Activated CD4-positive, alpha-beta T cell treated with anti-CD3 and anti-CD28 coated beads for 1 hour (primary cell): ENCODE data around the gene RALGPS1.
"Not testable (repeated sequence)": the region's sequence is repeated elsewhere in the genome, so short reads cannot be mapped to it uniquely, and the experiment has no call there.

ENCODE experiments used
- DNase-seq: peaks from one replicate; pipeline ENCODE4 v3.0.0-alpha.2; 2020

RALGPS1 gene

DNA sequence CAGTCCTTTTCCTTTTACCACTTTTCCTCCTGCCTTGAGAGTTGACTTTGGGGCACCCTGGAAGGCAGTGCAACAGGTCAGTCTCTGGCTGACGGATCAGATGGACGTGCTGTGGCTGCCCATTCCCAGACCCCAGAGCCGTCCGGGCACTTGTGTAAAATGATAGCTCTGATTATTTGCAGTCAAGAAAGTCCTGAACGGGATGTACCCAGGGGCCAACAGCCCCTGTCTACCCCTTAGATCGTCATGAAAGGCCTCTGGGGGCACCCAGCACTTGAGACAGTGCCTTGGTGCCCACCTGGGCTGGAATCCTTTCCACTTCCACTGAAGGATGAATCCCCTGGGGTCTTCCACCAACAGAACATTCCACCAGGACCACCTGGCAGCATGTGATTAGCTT lies 225.6 kb downstream of the RALGPS1 start:
- DNase-seq = no peak

DNA sequence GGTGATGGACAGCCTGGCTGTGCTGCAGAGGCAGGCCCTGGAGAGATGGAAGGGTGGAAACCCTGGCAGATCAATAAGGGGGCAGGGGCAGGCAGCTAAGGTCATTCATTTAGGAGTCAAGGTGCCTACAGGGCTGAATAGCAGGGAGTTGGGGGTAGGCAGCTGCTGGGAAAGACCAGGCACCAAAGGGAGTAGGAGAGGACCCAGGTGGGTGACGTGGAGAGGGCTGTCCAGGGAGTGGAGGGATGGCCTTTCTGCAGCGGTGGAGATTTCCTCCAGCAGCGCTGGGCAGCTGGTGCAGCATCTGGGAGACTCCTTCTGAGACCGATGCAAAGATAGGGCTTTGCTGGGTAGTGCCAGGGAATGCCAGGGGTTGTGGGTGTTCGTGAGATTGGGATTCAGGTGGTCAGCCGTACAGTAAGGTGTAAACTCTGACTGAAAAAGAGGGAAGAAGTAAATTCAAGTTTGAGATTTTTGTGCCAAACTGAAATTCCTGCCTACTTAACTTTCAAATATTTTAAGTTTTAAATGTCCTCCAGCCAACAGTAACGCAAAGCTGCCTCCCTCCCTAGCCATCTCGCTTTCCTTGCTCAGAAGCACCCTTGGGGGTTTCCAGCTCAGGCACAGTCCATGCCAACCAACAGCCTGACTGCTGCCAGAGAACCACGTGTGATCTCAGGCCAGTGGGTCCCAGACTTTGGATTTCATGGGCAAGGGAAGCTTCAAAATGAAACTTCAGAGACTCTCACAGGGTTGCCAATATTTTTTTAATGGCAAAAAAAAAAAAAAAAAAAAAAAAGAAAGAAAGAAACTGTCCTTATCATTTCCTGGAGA lies 226.5 kb downstream of the RALGPS1 start:
- DNase-seq = no peak

DNA sequence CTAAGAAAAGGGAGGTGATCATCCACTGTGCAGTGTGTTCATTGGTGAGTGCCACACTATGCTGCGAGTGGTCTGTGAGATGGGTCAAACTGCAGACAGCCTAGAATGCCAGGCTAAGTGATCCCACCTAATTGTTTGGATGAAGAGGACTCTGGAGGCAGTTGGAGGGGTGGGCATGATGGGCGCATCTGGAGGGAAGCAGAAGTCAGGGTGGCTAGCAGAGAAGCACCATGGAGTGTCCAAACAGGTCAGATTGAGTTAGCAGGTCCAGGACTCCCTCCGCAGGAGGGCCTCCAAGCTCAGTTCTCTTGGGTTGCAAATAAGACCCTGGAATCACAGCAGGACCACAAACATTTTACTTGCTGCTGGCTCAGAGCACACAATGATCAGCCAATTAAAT lies 227.7 kb downstream of the RALGPS1 start:
- no peak for DNase-seq

DNA sequence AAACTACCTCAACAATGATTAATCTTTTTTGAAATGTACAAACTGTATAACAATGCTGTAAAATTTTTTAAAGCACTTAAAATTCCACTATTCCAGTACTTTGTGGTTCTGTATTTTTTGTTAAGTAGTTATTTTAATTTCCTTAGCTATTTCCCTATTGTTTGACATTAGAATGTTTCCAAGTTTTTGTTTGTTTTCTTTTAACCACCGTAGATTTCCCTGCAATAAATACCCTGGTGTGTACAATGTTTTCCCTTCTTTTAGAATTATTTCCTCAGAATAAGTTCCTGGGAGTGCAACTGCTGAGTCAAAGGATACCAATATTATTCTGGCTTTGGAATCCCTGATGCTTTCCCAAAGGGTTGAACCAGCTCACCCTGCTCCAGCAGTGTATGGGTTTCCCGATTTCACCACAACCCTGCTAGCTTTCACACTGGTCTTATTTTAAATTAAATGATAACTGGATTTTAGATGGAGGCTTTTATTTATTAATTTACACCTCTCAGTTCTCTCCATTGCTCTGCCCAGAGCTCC lies 228.4 kb downstream of the RALGPS1 start:
- DNase-seq = no peak

DNA sequence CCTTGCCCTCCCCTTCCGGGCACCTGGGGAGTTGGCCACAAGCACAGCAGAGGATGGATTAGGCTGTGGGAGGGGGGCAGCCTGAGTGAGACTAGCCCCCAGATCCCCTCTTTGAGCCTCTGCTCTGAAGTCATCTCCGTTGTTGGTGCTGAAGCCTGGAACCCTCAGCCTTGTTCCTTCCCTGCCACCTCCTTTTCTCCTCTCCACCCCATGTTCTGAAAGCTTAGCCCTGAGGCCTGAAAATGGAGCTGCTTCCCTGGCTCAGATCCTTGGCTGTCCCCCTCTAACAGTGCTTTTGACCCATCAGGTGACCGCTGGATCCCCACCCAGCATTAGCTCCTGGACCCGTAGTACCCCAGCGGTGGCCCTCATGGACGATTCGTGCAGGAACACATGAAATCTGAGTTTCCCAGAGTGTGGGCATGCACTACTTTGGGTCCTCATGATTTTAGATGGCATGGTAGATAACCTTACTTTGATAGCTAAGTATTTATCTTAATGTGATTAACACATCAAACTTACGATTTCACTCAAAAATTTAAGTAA lies 229.4 kb downstream of the RALGPS1 start:
- no peak for DNase-seq

DNA sequence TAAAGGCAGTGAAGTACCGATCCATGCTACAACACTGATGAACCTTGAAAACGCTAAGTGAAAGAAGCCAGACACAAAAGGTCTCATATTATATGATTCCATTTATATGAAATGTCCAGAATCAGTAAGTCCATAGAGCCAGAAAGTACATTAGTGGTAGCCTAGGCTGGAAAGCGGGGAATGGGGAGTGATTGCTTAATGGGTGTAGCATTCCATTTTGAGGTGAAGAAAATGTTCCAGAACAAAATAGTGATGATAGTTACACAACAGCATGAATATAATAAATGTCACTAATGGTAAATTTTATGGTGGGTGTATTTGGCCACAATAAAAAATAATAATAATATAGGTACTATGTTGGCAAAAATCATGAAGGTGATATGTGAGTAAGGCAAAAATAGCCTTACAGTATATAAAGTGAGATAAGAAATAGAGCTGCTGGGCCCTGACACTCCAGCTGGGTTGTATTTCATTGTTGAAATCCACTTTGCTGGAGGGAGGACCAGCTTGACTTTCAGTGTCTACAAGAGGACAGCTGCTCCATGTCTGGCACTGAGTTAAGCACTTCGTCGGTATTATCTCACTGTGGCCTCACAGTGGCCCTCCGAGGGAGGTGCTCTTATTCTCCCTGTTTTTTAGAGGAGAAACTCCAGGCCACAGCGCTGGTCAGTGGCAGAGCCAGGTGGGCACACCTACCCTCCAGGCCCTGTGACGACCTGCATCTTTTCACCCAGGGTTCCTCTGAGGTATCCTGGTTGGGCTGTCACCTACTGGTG lies 230.3 kb downstream of the RALGPS1 start:
- DNase-seq = no peak

DNA sequence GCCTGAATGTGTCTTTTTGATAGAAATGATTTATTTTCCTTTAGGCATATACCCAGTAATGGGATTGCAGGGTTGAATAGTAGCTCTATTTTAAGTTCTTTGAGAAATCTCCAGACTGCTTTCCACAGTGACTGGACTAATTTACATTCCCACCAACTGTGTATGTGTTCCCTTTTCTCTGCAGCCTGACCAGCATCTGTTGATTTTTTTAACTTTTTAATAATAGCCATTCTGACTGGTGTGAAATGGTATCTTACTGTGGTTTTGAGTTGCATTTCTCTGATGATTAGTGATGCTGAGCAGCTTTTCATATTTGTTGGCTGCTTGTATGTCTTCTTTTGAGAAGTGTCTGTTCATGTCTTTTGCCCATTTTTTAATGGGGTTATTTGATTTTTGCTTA lies 232.3 kb downstream of the RALGPS1 start:
- not testable (repeated sequence) for DNase-seq

DNA sequence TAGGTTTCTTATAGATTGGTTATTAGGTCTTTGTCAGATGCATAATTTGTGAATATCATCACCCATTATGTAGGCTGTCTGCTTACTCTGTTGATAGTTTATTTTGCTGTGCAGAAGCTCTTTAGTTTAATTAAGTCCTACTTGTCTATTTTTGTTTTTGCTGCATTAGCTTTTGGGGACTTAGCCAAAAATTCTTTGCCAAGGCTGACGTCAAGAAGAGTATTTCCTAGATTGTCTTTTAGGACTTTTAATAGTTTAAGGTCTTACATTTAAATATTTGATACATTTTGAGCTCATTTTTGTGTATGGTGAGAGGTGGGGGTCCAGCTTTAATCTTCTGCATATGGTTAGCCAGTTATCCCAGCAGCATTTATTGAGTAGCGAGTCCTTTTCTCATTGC lies 232.7 kb downstream of the RALGPS1 start:
- no peak for DNase-seq

DNA sequence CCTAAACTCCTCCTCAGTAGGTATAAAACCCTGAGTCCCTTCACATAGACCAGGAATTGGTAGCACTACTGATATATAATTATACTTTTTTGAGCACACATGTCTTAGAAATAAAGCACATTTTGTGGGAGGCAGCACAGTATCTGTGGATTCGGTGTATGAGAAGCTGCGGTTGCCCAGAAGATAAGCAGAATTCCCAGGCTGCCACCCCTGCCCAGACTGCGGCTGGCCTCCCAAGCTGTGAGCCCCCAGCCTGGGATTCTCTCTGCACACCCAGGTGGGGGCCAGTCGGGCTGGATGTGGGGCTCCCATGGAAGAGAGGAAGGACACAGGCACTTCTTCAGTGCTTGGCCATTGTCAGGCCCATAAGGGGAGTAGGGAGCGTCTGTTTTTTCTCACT lies 233.4 kb downstream of the RALGPS1 start:
- no peak for DNase-seq

DNA sequence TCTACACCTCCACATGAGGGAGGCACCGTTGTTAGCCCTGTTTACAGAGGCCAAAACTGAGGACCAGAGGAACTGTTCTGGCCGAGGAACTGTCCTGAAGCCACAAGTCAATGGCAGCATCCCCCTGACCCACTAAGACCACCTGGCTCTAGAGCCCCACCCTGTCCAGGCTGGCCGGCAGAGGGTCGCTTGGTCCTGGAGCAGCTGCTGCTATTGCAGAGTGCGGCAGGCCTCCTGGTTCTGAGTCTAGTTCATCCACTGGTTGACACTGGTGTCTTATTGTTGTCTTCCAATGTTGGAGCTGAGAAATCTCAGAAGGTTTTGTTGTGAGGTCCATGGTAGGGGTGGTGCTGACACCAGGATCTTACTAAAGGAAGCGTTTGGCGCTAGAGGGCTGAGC lies 234.4 kb downstream of the RALGPS1 start:
- DNase-seq = no peak

DNA sequence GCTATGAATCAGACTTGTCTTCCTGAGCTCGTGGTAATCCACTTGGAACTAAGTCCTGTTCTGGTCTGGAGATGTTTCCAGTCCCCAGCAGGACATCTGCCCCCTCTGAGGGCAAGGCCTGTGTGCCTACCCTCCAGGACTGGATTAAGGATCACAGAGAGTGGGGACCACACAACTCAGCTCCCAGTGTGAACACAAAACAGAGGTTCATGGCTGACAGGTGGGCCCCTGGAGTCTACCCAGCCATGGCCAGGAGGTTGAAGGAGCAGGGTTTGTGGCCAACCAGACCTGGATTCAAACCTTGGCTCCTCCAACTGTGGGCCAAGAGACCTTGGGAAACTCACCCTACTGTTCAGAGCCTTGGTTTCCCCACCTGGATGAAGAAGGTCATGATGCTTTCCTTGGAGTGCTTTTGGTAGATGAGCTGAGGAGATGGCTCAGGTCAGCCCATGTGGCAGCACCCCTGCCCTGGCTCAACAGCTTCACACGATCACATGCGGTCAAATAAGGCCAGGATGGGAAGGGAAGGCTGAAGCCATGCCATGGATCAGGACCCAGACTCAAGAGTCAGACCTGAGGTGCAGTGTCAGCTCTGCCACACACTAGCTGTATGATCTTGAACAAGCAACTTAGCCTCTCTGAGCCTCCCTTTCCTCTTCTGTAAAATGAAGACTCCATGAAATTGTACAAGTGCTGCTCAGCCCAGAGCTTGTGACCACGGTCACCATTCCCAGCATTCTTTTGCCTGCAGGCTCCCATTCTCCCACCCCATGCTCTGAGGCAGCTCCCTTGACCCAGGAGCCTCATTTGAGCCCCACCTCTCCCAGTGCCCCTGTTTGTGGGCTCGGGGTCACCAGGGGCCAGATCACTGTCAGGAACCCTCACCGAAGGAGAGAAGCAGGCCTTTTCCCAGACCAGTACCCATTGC lies 235.1 kb downstream of the RALGPS1 start:
- no peak for DNase-seq

DNA sequence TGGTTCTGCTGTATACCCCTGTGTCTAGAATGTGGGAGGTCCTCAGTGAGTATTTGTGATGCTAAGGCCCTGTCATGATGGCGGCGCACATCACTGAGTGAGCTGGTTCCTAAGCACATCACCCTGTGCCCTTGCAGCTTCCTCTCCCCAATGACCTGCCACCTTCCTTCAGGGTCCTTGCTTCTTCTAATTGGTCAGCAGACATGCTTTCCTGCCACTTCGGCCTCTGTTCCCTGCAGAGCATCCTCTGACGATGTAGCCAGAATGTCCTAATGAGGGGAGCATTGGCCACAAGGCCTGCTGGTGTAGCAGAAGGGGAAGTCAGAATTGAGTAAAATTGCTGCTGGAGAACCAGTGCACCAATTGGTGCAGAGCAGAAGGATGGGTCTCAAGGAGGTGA lies 238.9 kb downstream of the RALGPS1 start:
- no peak for DNase-seq

DNA sequence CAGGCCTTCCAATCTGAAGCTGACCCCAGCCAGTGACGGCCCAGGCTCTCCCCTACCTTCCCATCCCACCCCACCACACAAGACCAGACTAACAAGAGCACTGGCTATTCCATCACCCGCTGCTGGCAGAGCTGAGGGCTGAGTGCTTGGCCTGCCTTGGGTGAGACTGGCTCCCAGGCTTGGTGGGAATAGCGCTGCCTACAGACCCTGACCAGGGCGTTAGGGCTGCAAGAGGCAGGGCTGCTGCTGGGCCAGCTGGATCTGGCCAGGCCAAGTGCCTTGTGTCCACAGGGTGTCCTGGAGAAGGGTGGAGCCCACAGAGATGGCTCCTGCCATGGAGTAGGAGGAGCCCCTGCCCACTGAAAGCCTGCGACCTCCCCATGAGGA lies 239.4 kb downstream of the RALGPS1 start:
- no peak for DNase-seq

DNA sequence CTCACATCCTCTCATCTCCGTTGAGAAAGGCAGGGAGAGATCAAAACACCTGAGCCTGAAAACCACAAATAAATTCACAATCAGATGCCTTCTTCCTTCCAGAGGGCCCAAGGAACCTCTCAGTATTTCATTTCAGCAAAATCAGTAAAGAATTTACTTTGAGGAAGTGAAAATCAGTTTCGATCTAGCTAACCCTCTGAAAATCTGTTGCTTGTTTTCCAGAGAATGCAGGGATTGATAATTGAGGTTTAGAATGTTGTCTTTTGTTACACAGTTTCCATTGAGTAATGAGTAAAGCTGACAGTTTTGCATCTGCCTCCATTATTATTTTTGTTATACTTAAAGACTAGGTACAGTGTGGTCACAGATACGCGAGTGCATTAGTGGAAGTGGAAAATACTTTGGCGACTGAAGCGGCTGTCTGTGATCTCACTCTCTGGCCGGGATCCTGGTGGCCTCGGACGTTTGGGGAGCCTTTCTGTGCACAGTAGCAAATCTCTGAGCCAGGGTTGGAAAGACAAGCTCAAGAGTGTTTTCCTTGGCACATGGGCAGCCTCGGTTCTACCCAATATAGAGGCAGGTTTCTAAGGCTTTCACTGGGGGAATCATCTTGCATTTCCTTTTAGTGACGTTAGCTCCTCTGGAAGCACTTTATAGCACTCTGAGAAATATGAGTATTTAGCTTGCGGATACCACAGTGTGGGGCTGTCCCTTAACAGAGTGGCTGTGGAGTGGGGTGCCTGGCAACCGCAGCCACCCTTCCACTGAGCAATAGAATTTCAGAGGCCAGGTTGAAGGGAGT lies 240.0 kb downstream of the RALGPS1 start:
- no peak for DNase-seq

DNA sequence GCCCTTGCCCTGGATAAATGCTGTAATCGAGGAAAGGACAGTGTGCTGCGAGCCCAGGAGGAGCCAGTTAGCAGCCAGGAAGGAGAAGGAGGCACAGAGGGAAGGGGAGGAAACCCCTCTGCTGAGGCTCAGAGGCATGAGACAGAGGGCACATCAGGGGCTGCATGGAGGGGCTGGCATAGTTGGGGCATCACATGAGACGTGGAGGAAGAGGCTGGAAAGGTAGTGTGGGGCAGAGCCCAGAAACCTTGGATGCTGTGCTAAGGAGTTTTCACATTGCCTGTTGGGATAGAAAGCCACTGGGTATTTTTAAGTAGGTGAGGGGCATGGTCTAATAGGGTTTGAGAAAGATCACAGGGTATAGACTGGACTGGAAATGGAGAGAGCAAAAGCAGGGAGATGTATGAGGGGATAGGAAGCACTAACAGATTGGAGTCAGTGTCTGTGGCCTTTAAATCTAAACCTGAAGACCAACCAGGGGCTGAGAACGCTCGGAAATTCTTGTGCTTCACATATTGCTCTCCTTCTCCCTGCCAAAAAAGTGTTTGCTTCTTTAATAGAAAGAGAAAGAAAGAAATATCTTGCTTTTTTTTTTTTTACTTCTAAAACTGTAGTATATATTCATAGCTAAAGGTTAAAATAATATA lies 240.9 kb downstream of the RALGPS1 start:
- no peak for DNase-seq

DNA sequence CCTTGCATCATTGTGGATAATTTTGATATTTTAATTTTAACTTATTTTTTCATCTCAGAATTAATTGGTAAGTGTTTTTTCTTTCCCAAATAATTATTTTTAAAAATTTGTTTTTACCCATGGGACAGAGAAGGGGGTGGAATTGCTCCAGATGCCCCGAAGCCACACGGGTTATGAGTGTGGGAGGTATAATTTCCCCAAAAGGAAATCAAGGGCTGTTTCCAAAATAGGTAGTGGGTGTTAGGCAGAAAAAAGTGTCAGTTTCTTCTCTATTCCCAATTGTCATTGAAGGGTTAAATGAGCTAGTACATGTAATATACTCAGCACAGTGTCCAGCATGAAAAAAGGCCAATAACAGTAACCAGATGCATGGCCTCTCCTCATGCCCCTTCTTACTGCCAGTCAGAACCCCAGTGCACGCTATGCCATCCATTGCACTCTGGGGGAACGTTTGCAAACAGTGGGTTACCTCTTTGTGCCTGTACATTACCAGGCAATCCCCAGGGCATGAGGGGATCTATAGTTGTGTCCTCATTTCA lies 244.3 kb downstream of the RALGPS1 start:
- DNase-seq = no peak

DNA sequence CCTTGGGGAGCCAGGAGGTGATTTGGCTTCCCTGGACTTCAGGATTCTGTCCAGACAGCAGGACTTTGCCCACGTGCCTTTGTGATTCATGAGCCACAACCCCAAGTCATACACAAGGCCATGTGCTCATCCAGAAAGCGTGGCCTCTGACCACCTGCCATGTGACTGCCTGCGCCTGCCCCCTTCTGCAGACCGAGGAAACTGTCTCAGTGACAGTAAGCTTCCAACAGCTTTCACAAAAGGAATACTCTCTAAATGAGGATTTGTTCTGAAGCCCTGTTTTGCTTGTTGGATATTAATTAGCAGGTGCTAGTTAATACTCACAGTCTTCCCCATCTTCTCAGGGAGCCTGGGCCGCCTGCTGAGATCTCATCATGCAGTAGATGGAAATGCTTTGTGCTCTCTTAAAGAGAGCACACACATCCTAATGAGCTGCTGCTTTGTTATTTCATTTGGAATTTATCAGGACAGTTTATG lies 244.8 kb downstream of the RALGPS1 start:
- DNase-seq = no peak

DNA sequence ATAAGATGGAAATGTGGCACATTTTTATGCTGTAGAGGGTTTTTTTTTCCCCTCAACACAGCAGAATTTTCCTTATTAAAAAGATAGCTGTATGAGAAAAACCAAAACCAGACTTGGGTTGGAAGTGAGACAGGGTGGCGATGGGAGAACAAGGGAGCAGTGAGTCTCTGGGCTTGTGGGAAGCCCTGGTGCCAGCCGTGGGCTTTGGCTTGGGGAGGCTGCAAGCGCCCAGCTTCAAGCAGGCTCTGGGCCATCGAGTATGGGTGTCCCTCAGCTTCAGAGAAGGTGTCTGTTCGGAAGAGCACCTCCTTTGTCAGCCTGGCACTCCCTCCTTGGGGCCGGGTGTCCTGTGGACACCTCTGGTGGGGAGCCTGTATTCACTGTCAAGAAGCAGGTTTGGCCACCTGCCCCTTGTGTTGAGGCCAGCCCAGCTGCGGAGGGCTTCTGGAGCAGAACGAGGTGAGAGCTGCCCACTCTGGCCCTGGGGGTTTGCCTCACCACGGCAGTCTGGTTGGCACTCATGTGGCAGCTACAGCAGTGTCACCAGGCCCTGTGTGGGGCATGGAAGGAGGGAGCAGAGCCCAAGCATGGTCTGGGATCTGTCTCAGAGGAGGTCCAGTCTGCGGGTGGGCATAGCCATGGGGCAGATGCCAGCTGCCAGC lies 245.5 kb downstream of the RALGPS1 start:
- no peak for DNase-seq

DNA sequence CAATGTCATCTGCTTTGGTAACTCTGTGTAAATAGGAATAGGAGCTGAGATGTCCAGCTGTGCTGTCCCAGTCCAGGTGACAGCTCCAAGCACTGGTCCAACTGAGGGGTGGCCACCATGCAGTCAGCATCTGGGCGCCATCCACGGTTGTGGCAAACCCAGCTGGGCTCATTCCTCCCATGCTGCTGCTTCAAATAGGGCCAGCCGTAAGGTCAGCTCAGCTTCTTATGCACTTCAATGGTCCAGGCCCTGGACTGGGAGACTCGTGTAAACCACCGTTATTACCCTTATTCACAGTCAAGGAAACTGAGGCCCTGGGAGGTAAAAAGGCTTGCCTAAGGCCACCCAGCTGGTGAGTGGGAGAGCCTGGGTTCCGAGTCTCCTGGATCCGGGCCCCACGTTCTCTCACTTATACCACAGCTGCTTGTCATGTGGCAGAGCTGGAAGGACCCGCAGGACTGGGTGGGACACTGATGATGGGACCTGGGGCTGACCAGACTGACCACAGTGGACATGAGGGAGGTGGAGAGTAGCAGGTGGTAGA lies 246.6 kb downstream of the RALGPS1 start:
- no peak for DNase-seq
